Sigmoid colon (tissue), 7 donors: ENCODE results near the gene CRB2. TPM values are rescaled to one million over a fixed set of nuclear protein-coding genes. Genes with fewer than 3 reads are reported as not detected.

Experiments
- DNase-seq: peaks from one replicate; pipeline ENCODE4 v3.0.0-alpha.2; 2019
- H3K27ac ChIP-seq, 4 donors: fragments of 200-600 bp; sonication (generic); one replicate each; pipeline ENCODE4 v1.5.1; 2016 to 2019; ENCODE audit warnings: mild to moderate bottlenecking in 1 of 4
- H3K27me3 ChIP-seq, 3 donors: fragments of 200-600 bp; sonication (generic); one replicate each; pipeline ENCODE4 v1.5.1; 2019; ENCODE audit warnings: mild to moderate bottlenecking in 1 of 3
- H3K36me3 ChIP-seq, 4 donors: fragments of 200-600 bp; sonication (generic); one replicate each; pipeline ENCODE4 v1.5.1; 2016 to 2019
- H3K4me1 ChIP-seq, 4 donors: fragments of 200-600 bp; sonication (generic); one replicate each; pipeline ENCODE4 v1.5.1; 2017 to 2019
- H3K4me3 ChIP-seq, 4 donors: fragments of 200-600 bp; sonication (generic); one replicate each; pipeline ENCODE4 v1.5.1; 2017 to 2019; ENCODE audit warnings: mild to moderate bottlenecking in 2 of 4, moderate library complexity in 1 of 4
- H3K9me3 ChIP-seq, 4 donors: fragments of 200-600 bp in 3 of 4; sonication (generic) in 3 of 4; one replicate each; pipeline versions ENCODE4 v1.5.1 to v1.6.1; 2013 to 2019
- CTCF ChIP-seq, 4 experiments: fragments of 450-650 bp in 3 of 4; fragments of 200-600 bp in 1 of 4; IDR thresholded peaks; one replicate each; pipeline ENCODE4 v1.5.1; 2016 to 2019; ENCODE audit warnings: antibody characterized with exemption in 4 of 4, mild to moderate bottlenecking in 3 of 4, moderate library complexity in 2 of 4
- EP300 ChIP-seq, 4 donors: sonication (generic); formaldehyde crosslinking; IDR thresholded peaks; one replicate each; pipeline ENCODE4 v1.6.1; 2017; ENCODE audit warnings: antibody characterized with exemption in 4 of 4
- POLR2A ChIP-seq, 2 donors: fragments of 450-650 bp; IDR thresholded peaks; one replicate each; pipeline ENCODE4 v1.6.1; 2016; ENCODE audit warnings: antibody characterized with exemption in 2 of 2, mild to moderate bottlenecking in 2 of 2, moderate library complexity in 2 of 2
- POLR2AphosphoS5 ChIP-seq, 4 donors: sonication (generic); formaldehyde crosslinking; IDR thresholded peaks; one replicate each; pipeline ENCODE4 v1.6.1; 2017; ENCODE audit warnings: antibody characterized with exemption in 4 of 4
- WGBS, 2 donors: extraction: QIAGEN DNeasy Blood & Tissue Kit; methylation state at CpG; one replicate each; pipeline ENCODE4 v1.1.7; 2013; 5-methylcytosine and 5-hydroxymethylcytosine counted together
- intact Hi-C: fragments of 100-400 bp; cut with DNase I; formaldehyde crosslinking; loops from one replicate; pipeline ENCODE4 v1.15.1; 2023
- polyA plus RNA-seq, 3 donors: library from polyadenylated mRNA; stranded (reverse); fragments of 200-250 nt; gene quantifications; one replicate each; pipeline ENCODE4 v1.2.3, GENCODE V29; 2013
- small RNA-seq, 3 donors: library from RNA; depleted of rRNA; stranded (forward); fragments of <200 nt; gene quantifications; one replicate each; pipeline ENCODE3, GENCODE V24; 2016
- total RNA-seq, 4 donors: library from RNA; depleted of rRNA; stranded (reverse); fragments of >200 nt; gene quantifications; one replicate each; pipeline ENCODE4 v1.1.0, GENCODE V29; 2016
- donor health status: healthy with polysubstance abuse.
- donor health status: Bipolar disorder and iron deficiency.
- donor health status: healthy.

CRB2 gene
- total and polyA plus RNA-seq, 7 donors: 0.14 to 0.79 (median 0.40) TPM; not detected in 3

- Histone ChIP-seq H3K27ac (no peak overlapping the region), H3K4me3 (no peak overlapping the region), H3K27me3 (no peaks in the 10 kb centered on the region), H3K36me3 (peaks cover 0 to 30% (median 0%) of the 10 kb centered on the region in 4 donors), H3K9me3 (no peaks in the 10 kb centered on the region), H3K4me1 (no peaks in the 10 kb centered on the region)
- 58 to 73% methylated on average over 2 of the region's 2 CpGs for WGBS, 2 donors
- intact Hi-C loops: no loop called here
- TF ChIP-seq CTCF (IDR thresholded peaks at IDR 0.05) (no peak), POLR2A (IDR thresholded peaks at IDR 0.05) (no peak), POLR2AphosphoS5 (IDR thresholded peaks at IDR 0.05) (no peak), EP300 (IDR thresholded peaks at IDR 0.05) (no peak)
- DNase-seq: no peak
These were observed 70.4 kb downstream of the CRB2 start for GRCh38 chr9:123426406-123426805.

Small RNA genes within 50 kb of the gene (small RNA-seq; reads per million reads assigned to genes)
- 0 reads per million in 3 donors for gene MIR601

Other genes with a start within 250 kb of the CRB2 start
- gene STRBP, start 87.6 kb upstream of the CRB2 start, total RNA-seq: 10 to 100 TPM; 13.3 to 18.2 (median 16.1) TPM
- gene STRBP, start 87.6 kb upstream of the CRB2 start, polyA plus RNA-seq: 10 to 100 TPM; 18.0 to 32.2 (median 29.4) TPM